Measurements from ENCODE around the gene BUB1. TPM values are rescaled to one million over a fixed set of nuclear protein-coding genes. Genes with fewer than 3 reads are reported as not detected.
"Not testable (repeated sequence)": the region's sequence is repeated elsewhere in the genome, so short reads cannot be mapped to it uniquely, and the experiment has no call there.

BUB1 gene
- total RNA-seq, 2 donors from 2014 or later, result 3.8 to 9.2 TPM

- ATAC-seq; intact Hi-C loops (cut with DNase I, micrococcal nuclease); DNase-seq: not testable (repeated sequence)
Measured at GRCh38 chr2:110613927-110614326, 63.9 kb downstream of the BUB1 start.

DNA sequence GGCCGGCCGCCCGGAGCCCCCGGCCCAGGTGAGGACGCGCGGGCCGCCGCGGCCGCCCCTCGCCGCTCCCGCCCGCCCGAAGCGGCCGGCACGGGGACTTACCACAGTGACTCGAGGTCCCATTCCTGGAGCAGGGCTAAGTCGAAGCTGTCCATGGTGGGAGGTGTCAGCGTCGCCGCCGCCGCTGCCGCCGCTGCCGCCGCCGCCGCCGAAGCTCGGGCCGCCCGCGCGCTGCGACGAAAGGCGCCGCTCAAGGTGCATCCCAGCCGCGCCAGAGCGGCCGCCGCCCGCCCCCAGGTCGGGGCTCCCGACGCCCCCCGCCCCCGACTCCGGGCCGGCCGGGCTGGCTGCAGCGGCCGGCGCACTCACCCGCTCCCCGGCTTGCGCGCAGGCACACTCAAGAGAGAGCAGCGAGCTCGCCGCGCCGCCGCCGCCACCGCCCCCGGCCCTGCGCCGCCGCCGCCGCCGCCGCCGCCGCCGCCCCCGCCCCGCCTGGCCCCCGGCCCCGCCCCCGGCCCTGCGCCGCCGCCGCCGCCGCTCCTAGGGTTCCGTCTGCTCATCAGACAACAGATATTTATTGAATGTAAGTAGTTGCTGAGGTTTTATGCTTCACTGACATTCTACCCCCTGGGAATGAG is 67.1 kb downstream of the BUB1 start:
- ATAC-seq (peak; percentile 49), DNase-seq (peak in 1 of 2 donors; percentile 11)
- intact Hi-C loops (cut with DNase I, micrococcal nuclease), result not testable (repeated sequence)

GRCh38 chr2:110609843-110610612 is 67.8 kb downstream of the BUB1 start:
- ATAC-seq, result peak; percentile 39
- DNase-seq; intact Hi-C loops (cut with DNase I, micrococcal nuclease): not testable (repeated sequence)

DNA sequence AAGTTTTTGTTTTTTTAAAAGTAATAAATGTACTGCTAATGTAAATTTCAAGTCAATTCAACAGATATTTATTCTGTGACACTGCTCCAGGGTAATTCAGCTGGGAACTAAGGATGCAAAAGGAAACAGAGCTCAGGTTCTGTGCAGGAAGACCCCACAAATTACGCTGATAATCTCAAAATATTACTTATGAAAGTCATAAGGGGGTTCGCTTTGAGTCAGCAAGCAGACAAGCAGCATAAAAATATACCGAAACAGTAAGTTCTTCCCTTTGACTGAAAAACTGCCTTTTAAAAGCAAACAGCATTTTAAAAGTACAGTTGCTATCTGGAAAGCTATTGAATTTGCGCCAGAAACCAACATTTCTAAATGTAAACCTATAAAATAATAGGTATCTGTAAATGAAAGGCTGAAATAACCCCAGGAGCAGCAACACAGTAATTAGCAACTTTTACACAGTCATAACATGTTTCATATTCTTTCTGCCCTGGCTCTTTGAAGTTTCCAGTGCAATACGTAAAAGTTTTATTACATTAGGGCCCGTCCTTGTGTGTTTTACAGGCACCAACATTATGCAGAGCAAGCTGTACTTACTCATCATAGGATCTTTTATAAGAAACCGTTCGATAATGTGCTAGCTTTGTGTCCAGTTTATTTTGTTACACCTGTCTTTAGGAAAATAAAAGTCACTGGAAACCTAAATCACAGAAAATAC is 68.9 kb downstream of the BUB1 start:
- DNase-seq; intact Hi-C loops (cut with DNase I, micrococcal nuclease): not testable (repeated sequence)
- peak; percentile 87 for ATAC-seq

DNA sequence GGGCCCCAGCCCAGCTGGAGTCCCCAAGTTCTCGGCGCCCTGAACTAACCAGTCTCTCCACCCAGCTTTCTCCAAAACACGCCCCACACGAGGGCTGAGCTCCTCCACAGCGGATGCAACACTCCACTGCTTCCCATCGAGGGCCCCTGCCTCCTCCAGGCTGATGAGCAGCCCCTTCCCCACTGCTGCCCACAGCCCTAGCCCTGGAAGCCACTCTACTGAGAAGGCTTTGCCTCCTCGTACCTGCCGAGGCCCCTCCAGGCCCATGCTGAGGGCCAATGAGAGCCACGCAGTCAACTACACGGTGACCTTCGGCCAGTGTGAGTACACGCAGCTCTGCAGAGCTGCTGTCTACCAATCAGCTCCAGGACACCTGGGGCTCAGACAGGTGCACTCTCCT is 72.8 kb downstream of the BUB1 start:
- DNase-seq; intact Hi-C loops (cut with DNase I, micrococcal nuclease); ATAC-seq: not testable (repeated sequence)

DNA sequence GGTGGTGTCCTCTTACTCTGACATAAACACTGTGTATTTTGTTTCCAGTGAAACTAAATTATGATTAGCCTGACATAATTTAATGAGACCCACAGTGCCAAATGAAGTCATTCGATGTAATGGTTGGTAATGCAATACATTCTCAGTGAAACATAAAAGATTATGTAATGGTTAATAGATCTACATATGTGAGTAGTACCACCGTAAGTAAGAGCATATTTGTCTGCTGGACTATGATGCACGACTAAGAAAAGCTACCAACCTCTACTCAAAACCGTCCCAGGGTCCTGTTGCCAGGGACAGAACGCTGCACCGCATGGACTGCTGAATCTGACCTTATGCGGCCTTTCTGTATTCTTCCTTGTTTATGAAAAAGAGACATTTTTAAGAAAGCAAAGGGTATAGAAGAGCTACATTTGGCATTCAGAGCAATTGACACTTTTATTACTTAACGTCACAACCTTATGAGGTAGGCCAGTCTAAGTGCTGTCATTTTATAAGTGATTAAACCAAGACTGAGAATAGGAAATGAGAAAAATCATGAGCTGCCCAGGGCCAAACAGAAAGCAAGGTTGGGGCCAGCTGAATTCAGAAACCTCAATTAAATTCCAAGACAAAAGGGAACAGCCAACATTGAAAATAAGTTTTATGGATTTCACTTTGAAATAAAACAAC is 73.8 kb downstream of the BUB1 start:
- intact Hi-C loops (cut with DNase I, micrococcal nuclease); DNase-seq; ATAC-seq: not testable (repeated sequence)

DNA sequence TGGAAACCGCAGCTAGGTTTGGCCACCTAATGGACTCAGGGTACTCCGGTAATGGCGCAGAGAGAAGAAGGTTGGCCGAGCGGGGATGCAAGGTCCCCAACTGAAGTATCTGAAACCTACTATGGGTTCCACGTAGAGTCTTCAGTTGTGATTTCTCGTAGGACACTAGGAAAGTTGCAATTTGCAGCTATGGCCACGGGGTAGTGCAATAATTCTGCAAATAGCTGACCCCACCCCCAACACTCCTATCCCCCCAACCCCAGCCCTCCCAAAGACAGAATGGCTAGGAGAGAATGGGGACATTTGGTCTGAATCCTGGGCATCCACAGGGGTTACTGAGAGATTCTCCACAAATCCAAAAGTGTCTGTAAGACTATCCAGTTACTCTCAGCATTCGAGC is 75.7 kb downstream of the BUB1 start:
- DNase-seq; ATAC-seq; intact Hi-C loops (cut with DNase I, micrococcal nuclease): not testable (repeated sequence)

DNA sequence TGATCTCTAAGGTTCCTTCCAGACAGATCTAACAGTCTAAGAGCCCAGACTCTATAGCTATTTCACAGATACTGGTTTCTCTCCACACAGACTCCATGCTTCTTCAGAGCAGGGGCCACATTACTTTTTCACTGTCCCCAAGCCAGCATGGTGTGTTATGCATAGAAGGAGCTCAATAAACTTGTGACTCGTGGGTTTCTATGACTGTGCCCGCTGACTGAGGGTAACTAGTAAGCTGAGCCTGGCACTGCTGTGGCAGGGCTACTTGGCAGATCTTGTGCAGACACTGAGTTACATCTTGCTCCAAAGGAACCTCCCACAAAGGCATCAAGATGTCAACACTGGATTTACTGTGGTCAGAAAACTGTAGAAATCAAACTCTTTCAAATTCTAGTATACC is 85.9 kb downstream of the BUB1 start:
- ATAC-seq; intact Hi-C loops (cut with DNase I, micrococcal nuclease); DNase-seq: not testable (repeated sequence)

DNA sequence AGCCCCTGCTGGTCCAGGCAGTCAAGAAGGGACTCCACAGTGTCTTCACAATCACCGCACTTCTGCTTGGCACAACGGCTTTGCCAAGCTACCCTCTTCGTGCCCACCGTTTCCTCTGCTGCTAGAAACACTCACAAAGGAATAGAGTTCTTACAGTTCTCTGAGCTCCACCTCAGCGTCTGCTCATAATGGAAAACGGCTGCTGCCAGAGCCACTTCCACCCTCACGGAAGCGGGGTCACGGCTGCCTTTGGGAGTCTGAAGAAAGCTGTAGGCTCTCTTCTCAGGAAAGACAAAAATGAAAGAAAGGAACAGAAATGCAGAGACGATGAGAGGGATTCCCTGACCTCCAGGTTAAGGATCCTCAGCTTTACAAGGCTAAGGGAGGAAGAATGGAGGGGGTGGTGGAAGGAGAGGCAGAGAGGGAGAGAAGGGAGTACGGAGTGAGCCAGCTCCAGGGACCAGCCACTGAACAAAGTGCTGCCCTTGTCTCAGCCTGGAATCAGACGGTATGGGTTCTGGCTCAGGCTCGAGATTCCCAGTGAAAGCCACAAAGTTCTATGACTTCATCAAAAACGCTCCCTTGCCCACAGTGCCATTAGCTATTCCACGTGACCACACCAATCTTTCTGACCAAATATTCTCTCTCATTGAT is 88.1 kb downstream of the BUB1 start:
- ATAC-seq; DNase-seq; intact Hi-C loops (cut with DNase I, micrococcal nuclease): not testable (repeated sequence)

DNA sequence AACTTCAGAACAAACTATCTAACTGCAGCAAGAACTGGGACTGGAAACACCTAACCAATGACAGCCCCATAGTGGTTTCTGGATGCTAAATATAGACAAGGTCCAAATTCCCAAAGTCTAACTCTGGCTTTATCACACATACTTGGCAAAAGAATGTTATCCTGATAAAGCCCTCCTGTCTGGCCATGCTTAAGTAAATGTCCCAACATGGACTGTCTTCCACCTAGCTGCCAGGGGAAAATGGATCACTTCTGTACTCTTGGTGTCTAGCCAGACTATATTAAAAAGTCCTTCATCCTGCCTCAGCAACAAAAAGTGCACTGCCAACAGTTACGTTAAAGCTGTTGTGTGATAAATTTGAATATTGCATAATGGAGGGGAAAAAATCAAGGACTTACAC is 89.3 kb downstream of the BUB1 start:
- intact Hi-C loops (cut with DNase I, micrococcal nuclease); ATAC-seq; DNase-seq: not testable (repeated sequence)

Other genes with a start within 250 kb of the BUB1 start
- gene LIMS4, start 205.2 kb downstream of the BUB1 start, total RNA-seq, result 1 to 10 TPM; 1.1 to 1.2 TPM
- 10 to 100 TPM; 24.9 to 44.8 TPM for gene RGPD6, start 100.8 kb downstream of the BUB1 start, total RNA-seq
- gene ACOXL, start 54.5 kb upstream of the BUB1 start, total RNA-seq, result under 1 TPM; 0.42 to 0.82 TPM

Measured in left colon (tissue), 2 donors.